ENCODE measurements around the gene BAK1. TPM values are rescaled to one million over a fixed set of nuclear protein-coding genes. Genes with fewer than 3 reads are reported as not detected.
A peak's percentile ranks its signal among the peaks of the same experiment; 100 is the strongest.

The BAK1 gene
- total and polyA plus RNA-seq, 2 of the 4 experiments (the other 2 are of a cell fraction) = 12.0 to 19.0 TPM

DNA sequence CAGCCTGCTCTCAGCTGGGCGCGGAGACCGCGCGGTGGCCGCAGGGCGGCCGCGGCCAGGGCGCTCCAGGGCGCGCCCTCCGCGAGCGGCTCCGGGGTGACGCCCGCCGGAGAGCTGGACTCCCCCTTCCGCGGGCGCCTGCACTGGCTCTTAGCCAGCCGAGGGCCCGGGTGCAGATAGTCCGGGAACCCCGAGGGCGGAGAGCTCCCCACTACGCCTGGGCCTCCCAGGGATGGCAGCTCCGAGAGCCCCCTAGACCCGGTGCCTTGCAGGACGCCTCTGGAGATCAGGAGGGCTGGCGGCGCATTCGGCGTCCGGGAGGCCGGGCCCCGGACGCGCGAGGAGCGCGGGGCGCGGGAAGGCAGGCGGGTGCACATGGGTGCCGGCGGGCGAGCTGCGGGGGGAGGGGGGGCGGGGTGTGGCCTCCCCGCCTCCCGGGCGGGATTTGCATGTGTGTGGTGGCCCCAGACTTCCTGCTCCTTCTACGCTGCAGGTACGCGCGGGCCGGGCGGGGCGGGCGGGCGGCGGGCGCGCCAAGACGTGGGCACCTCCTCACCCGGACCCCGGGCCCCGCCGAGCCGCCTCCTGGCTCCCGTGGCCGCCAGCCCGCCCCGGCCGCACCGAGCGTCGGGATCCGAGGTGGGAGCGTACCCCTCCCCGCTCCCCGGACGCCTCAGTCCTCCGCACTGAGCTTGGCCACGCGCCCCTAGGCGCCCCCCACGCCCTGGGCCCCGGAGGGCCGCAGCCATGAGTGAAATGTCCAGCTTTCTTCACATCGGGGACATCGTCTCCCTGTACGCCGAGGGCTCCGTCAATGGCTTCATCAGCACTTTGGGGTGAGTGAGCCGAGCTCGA is 41.0 kb upstream of the BAK1 start, which contains the start of gene ITPR3:
TSS of gene ITPR3 (plus strand) at position 467 of the 855 bp plus-strand sequence. CDS start at position 748, 281 bp downstream.
- in situ Hi-C loops (cut with MboI; ENCODE audit: low sequenced_read_pairs) (no loop called here), dilution Hi-C loops (cut with HindIII; ENCODE audit: low sequenced_read_pairs, unreplicated experiment) (no loop called here), intact Hi-C loops (cut with micrococcal nuclease) (no loop called here)
- Histone ChIP-seq H3K27me3 (ENCODE audit: control insufficient read depth, insufficient read depth, low read length) (no peaks in the 10 kb centered on the region; the same call in 1 of the 2 replicates), H3K23ac (ENCODE audit: low read depth, low read length) (peak within 1 kb of the TSS; percentile 90; the same call in 1 of the 2 replicates), H4K91ac (ENCODE audit: insufficient read depth, low read depth, low read length) (peak within 1 kb of the TSS; percentile 54), H4K20me1 (ENCODE audit: insufficient read depth, low read length) (no peaks in the 10 kb centered on the region), H2AK9ac (replicated peaks; ENCODE audit: low read depth, low read length, poor library complexity) (peak within 1 kb of the TSS; percentile 80), H3K4me2 (ENCODE audit: low read depth, low read length) (peak within 1 kb of the TSS; percentile 80), H3K36me3 (ENCODE audit: control insufficient read depth, insufficient read depth, low read length) (no peaks in the 10 kb centered on the region), H4K5ac (ENCODE audit: low read depth, low read length) (peak within 1 kb of the TSS; percentile 81), H3K27ac (ENCODE audit: insufficient read depth, low read length) (no peak within 1 kb of the TSS; the same call in 1 of the 2 replicates), H3K14ac (replicated peaks; ENCODE audit: low read depth, low read length) (peak within 1 kb of the TSS; percentile 85), H3K9me1 (ENCODE audit: insufficient read depth, low read length) (no peaks in the 10 kb centered on the region), H3K56ac (ENCODE audit: extremely low read depth, insufficient read depth, low read length) (peak within 1 kb of the TSS; percentile 73; the same call in 1 of the 2 replicates), H3K4me3 (ENCODE audit: insufficient read depth, low read depth, low read length) (peak within 1 kb of the TSS; percentile 83), H3K9me3 (ENCODE audit: control insufficient read depth, insufficient read depth, low read length) (no peaks in the 10 kb centered on the region), H3K4me1 (ENCODE audit: control insufficient read depth, insufficient read depth, low read length) (peaks cover 4% of the 10 kb centered on the region; the same call in 1 of the 2 replicates), H2AFZ (replicated peaks; ENCODE audit: low read length, poor library complexity) (peak within 1 kb of the TSS; percentile 94), H3K9ac (ENCODE audit: low read depth, low read length) (peak within 1 kb of the TSS; percentile 74), H2AK5ac (ENCODE audit: low read depth, low read length) (peak within 1 kb of the TSS; percentile 15), H3K18ac (ENCODE audit: low read depth, low read length) (peak within 1 kb of the TSS; percentile 61; the same call in 1 of the 2 replicates), H2BK5ac (ENCODE audit: low read depth, low read length, poor library complexity, severe bottlenecking) (no peak within 1 kb of the TSS), H4K8ac (ENCODE audit: low read depth in 2 of 2, low read length in 2 of 2) (peak within 1 kb of the TSS; percentile 54 to 92; a peak in 3 of 4 replicates), H2BK20ac (ENCODE audit: low read depth, low read length) (peak within 1 kb of the TSS; percentile 39; the same call in 1 of the 2 replicates), H2BK15ac (ENCODE audit: low read depth, low read length) (no peak within 1 kb of the TSS; the same call in 2 of the 3 replicates), H3K4ac (ENCODE audit: low read depth, low read length) (peak within 1 kb of the TSS; percentile 88), H2BK120ac (ENCODE audit: low read depth, low read length) (peak within 1 kb of the TSS; percentile 86), H3K79me1 (ENCODE audit: low read depth in 1 of 2, low read length in 2 of 2) (peaks cover 0 to 10% of the 10 kb centered on the region in 2 experiments; a peak in 1 of 4 replicates)
- ChIA-PET CTCF (interaction anchor here (1.0 kb wide), 1 partner anchor 31 kb away, joined by 3 read pairs; no protein-coding TSS in a partner anchor), POLR2A (ENCODE audit: unreplicated experiment) (no interaction called here)
- BruUV-seq (replicated peaks) = no TSS peak
- ATAC-seq (ENCODE audit: low read depth) (peak; percentile 74), DNase-seq (no peak)
- WGBS, 2 experiments (ENCODE audit: extremely low coverage in 2 of 2, insufficient read length in 1 of 2) = 2% methylated on average over 29 of the region's 99 CpGs; no CpG with 5 or more reads in 1 of the 2 experiments
- TF ChIP-seq MXI1 (IDR thresholded peaks at IDR 0.05; ENCODE audit: borderline replicate concordance, low read depth, low read length) (no peak), NFE2L2 (IDR thresholded peaks at IDR 0.05; ENCODE audit: low read depth, low read length) (no peak), MAFK (IDR thresholded peaks at IDR 0.05; ENCODE audit: low read depth, low read length) (no peak), POLR2A (IDR thresholded peaks at IDR 0.05; ENCODE audit: low read depth, low read length) (no peak), RCOR1 (IDR thresholded peaks at IDR 0.05; ENCODE audit: insufficient replicate concordance, low read length) (no peak), MAZ (IDR thresholded peaks at IDR 0.05; ENCODE audit: borderline replicate concordance, low read depth, low read length) (no peak), RAD21 (IDR thresholded peaks at IDR 0.05; ENCODE audit: low read length) (no peak), CEBPB (IDR thresholded peaks at IDR 0.05; ENCODE audit: low read depth, low read length) (no peak), CHD1 (IDR thresholded peaks at IDR 0.05; ENCODE audit: low read depth, low read length) (no peak), RFX5 (IDR thresholded peaks at IDR 0.05; ENCODE audit: low read depth, low read length) (no peak)
- TF ChIP-seq, protein P1, sequence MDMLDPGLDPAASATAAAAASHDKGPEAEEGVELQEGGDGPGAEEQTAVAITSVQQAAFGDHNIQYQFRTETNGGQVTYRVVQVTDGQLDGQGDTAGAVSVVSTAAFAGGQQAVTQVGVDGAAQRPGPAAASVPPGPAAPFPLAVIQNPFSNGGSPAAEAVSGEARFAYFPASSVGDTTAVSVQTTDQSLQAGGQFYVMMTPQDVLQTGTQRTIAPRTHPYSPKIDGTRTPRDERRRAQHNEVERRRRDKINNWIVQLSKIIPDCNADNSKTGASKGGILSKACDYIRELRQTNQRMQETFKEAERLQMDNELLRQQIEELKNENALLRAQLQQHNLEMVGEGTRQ (IDR thresholded peaks at IDR 0.05; ENCODE audit: low read depth, low read length) = no peak
- TF ChIP-seq, protein P2, sequence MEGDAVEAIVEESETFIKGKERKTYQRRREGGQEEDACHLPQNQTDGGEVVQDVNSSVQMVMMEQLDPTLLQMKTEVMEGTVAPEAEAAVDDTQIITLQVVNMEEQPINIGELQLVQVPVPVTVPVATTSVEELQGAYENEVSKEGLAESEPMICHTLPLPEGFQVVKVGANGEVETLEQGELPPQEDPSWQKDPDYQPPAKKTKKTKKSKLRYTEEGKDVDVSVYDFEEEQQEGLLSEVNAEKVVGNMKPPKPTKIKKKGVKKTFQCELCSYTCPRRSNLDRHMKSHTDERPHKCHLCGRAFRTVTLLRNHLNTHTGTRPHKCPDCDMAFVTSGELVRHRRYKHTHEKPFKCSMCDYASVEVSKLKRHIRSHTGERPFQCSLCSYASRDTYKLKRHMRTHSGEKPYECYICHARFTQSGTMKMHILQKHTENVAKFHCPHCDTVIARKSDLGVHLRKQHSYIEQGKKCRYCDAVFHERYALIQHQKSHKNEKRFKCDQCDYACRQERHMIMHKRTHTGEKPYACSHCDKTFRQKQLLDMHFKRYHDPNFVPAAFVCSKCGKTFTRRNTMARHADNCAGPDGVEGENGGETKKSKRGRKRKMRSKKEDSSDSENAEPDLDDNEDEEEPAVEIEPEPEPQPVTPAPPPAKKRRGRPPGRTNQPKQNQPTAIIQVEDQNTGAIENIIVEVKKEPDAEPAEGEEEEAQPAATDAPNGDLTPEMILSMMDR (conservative IDR thresholded peaks at IDR 0.05; ENCODE audit: low read depth, low read length) = no peak
- TF ChIP-seq, protein P3, sequence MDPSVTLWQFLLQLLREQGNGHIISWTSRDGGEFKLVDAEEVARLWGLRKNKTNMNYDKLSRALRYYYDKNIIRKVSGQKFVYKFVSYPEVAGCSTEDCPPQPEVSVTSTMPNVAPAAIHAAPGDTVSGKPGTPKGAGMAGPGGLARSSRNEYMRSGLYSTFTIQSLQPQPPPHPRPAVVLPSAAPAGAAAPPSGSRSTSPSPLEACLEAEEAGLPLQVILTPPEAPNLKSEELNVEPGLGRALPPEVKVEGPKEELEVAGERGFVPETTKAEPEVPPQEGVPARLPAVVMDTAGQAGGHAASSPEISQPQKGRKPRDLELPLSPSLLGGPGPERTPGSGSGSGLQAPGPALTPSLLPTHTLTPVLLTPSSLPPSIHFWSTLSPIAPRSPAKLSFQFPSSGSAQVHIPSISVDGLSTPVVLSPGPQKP (IDR thresholded peaks at IDR 0.05; ENCODE audit: borderline replicate concordance, low read depth, low read length) = no peak
